Adrenal gland (tissue), 12 donors: ENCODE data around the gene PLAAT5. TPM values are rescaled to one million over a fixed set of nuclear protein-coding genes. Genes with fewer than 3 reads are reported as not detected.

Experiments used
- DNase-seq, 7 donors: peaks; one replicate each; pipeline ENCODE4 v3.0.0-alpha.2; 2019 to 2020
- H3K27ac ChIP-seq, 5 donors: fragments of 200-600 bp; sonication (generic) in 4 of 5; 1 replicate in 3 of 5; 2 replicates in 2 of 5; pipeline versions ENCODE4 v1.5.1 to v1.8.0; 2016 to 2020; ENCODE audit warnings: mild to moderate bottlenecking in 1 of 5
- H3K27me3 ChIP-seq: fragments of 200-600 bp; 2 replicates; pipeline ENCODE4 v1.8.0; 2021
- H3K36me3 ChIP-seq, 2 donors: fragments of 200-600 bp; replicated peaks in 1 of 2; 1 replicate in 1 of 2; 2 replicates in 1 of 2; pipeline versions ENCODE4 v1.5.1 to v1.8.0; 2018 to 2022
- H3K4me1 ChIP-seq, 2 donors: fragments of 200-600 bp; replicated peaks in 1 of 2; 1 replicate in 1 of 2; 2 replicates in 1 of 2; pipeline versions ENCODE4 v1.5.1 to v1.8.0; 2018 to 2021
- H3K4me3 ChIP-seq, 4 donors: fragments of 200-600 bp; sonication (generic) in 3 of 4; one replicate each; pipeline ENCODE4 v1.5.1; 2016 to 2018
- H3K9me3 ChIP-seq, 3 donors: fragments of 200-600 bp; sonication (generic) in 1 of 3; replicated peaks in 1 of 3; 1 replicate in 2 of 3; 2 replicates in 1 of 3; pipeline versions ENCODE4 v1.5.1 to v1.8.0; 2016 to 2021
- CTCF ChIP-seq, 6 experiments: fragments of 450-650 bp in 4 of 6; fragments of 200-600 bp in 2 of 6; sonication (generic) in 1 of 6; IDR thresholded peaks; 1 replicate in 5 of 6; 2 replicates in 1 of 6; pipeline versions ENCODE4 v1.5.1 to v1.8.0; 2016 to 2021; ENCODE audit warnings: antibody characterized with exemption in 6 of 6, mild to moderate bottlenecking in 2 of 6, moderate library complexity in 1 of 6
- POLR2A ChIP-seq, 2 donors: fragments of 450-650 bp; IDR thresholded peaks; one replicate each; pipeline ENCODE4 v1.6.1; 2017; ENCODE audit warnings: antibody characterized with exemption in 2 of 2, mild to moderate bottlenecking in 2 of 2, moderate library complexity in 1 of 2
- WGBS, 4 donors: extraction: QIAGEN DNeasy Blood & Tissue Kit in 2 of 4; methylation state at CpG; one replicate each; pipeline versions ENCODE4 v1.1.5 to v1.1.7; 2013 to 2017; 5-methylcytosine and 5-hydroxymethylcytosine counted together
- intact Hi-C, 2 donors: fragments of 100-400 bp; cut with DNase I; formaldehyde crosslinking; loops; one replicate each; pipeline versions ENCODE4 v1.14.1 to v1.15.0; 2022 to 2023
- polyA plus RNA-seq, 3 donors: library from polyadenylated mRNA; stranded (reverse); fragments of 200-250 nt in 2 of 3; fragments of 350-450 nt in 1 of 3; fragmentation: Illumina TruSeq in 1 of 3; extraction: RNeasy Lipid Tissue Mini Kit (QIAGEN cat#74804) in 1 of 3; gene quantifications; one replicate each; pipeline ENCODE4 v1.2.3, GENCODE V29; 2013 to 2014
- total RNA-seq, 9 donors: library from RNA; depleted of rRNA in 4 of 9; stranded (reverse); fragments of >200 nt in 4 of 9; fragments of 120-200 nt in 1 of 9; fragmentation: NEBNext Ultra II Directional in 1 of 9; extraction: Animal tissue kit (Norgen Biotek cat#: 25700) in 1 of 9; gene quantifications; one replicate each; pipeline versions ENCODE4 v1.1.0 to v1.2.4, GENCODE V29; 2013 to 2023
- donor health status: healthy with polysubstance abuse.
- donor health status: Bipolar disorder and iron deficiency.
- donor health status: DM: yes; HTN: yes; CAD: no.
- donor health status: DM: no; HTN: no; CAD: no.
- donor health status: DM: no; HTN: no; CAD: no.
- donor health status: DM: yes; HTN: yes; CAD: no.

Gene PLAAT5
- total and polyA plus RNA-seq, 12 donors: 0.64 to 8.1 (median 1.3) TPM; not detected in 2

DNA sequence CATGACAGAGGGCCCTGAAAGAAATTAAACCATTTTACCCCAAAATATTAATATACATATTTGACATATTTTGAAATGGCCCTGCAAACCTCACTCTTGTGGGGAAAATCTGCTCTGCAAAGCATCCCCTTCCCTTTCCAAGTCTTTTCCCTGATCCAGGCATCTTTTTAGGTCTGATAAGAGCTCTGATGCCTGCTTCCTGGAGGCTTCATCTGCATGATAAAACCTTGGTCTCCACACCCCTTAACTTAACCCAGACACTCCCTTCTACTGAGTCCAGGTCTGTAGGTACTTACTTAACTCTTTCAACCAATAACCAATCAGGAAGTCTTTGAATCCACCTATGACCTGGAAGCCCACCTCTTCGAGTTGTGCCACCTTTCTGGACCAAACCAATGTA, 13.1 kb upstream of the PLAAT5 start:
- peak overlapping the region in 1 of 5 donors; percentile 17 for H3K27ac ChIP-seq
- DNase-seq: no peak
- no peaks in the 10 kb centered on the region for H3K9me3 ChIP-seq
- intact Hi-C loops: no loop called here
- no peaks in the 10 kb centered on the region for H3K27me3 ChIP-seq
- no peaks in the 10 kb centered on the region for H3K36me3 ChIP-seq
- peaks cover 0 to 7% of the 10 kb centered on the region in 2 donors for H3K4me1 ChIP-seq
- 70 to 94% (median 90%) methylated on average over 1 of the region's 1 CpG for WGBS, 4 donors
- H3K4me3 ChIP-seq: no peak overlapping the region
- TF ChIP-seq POLR2A (IDR thresholded peaks at IDR 0.05) (no peak), CTCF (IDR thresholded peaks at IDR 0.05) (no peak)

GRCh38 chr11:63503492-63503891, 12.5 kb upstream of the PLAAT5 start:
- H3K4me3 ChIP-seq: no peak overlapping the region
- H3K4me1 ChIP-seq: peaks cover 0 to 7% of the 10 kb centered on the region in 2 donors
- intact Hi-C loops: no loop called here
- H3K9me3 ChIP-seq: no peaks in the 10 kb centered on the region
- peak overlapping the region in 1 of 5 donors; percentile 17 for H3K27ac ChIP-seq
- DNase-seq: peak in 1 of 7 donors; percentile 35
- WGBS, 4 donors: 68 to 78% (median 73%) methylated on average over 6 of the region's 6 CpGs
- no peaks in the 10 kb centered on the region for H3K27me3 ChIP-seq
- H3K36me3 ChIP-seq: no peaks in the 10 kb centered on the region
- no peak for TF ChIP-seq CTCF (IDR thresholded peaks at IDR 0.05)
- no peak for TF ChIP-seq POLR2A (IDR thresholded peaks at IDR 0.05)

- TF ChIP-seq CTCF (IDR thresholded peaks at IDR 0.05) (no peak), POLR2A (IDR thresholded peaks at IDR 0.05) (no peak)
- H3K27me3 ChIP-seq: no peaks in the 10 kb centered on the region
- H3K4me3 ChIP-seq: no peak overlapping the region
- WGBS, 4 donors: 69 to 75% (median 71%) methylated on average over 2 of the region's 2 CpGs
- intact Hi-C loops: no loop called here
- H3K9me3 ChIP-seq: no peaks in the 10 kb centered on the region
- no peaks in the 10 kb centered on the region for H3K36me3 ChIP-seq
- H3K27ac ChIP-seq: no peak overlapping the region
- DNase-seq: no peak
- peaks cover 0 to 7% of the 10 kb centered on the region in 2 donors for H3K4me1 ChIP-seq
Observed at GRCh38 chr11:63502252-63502820, 11.4 kb upstream of the PLAAT5 start.

DNA sequence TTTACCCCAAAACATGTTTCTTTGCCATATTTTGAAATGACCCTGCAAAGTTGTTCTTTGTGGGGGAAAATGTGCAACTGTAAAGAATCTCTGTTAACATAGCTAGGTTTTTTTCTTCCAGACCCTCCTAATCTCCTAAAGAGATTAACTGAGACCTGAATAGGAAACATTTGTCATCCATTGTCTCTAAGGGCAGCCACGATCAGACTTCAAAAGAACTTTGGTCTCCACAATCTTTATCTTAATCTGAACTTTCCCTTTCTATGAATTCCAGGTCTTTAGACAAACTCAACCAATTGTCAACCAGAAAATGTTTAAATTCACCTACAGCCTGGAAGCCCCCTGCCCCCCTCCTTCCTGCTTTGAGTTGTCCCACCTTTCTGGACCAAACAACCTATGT, 10.3 kb upstream of the PLAAT5 start:
- no peak for DNase-seq
- Histone ChIP-seq H3K27ac (no peak overlapping the region), H3K36me3 (no peaks in the 10 kb centered on the region), H3K4me3 (no peak overlapping the region), H3K4me1 (peaks cover 0 to 7% of the 10 kb centered on the region in 2 donors), H3K27me3 (no peaks in the 10 kb centered on the region), H3K9me3 (no peaks in the 10 kb centered on the region)
- TF ChIP-seq CTCF (IDR thresholded peaks at IDR 0.05) (no peak), POLR2A (IDR thresholded peaks at IDR 0.05) (no peak)
- intact Hi-C loops: no loop called here
- 40 to 56% (median 51%) methylated on average over 1 of the region's 1 CpG for WGBS, 4 donors
